HG03159 (cell line): ENCODE data around the gene EWSR1.

Source experiments
- ATAC-seq: cut with Tn5 transposase; IDR thresholded peaks from one replicate; pipeline ENCODE4 v1.9.1; 2021; ENCODE audit warnings: mild to moderate bottlenecking, moderate library complexity; ENCODE audit not compliant: unreplicated experiment

Gene EWSR1

GRCh38 chr22:29315286-29316140 lies 47.4 kb downstream of the EWSR1 start, which contains the start of gene RASL10A:
Gene RASL10A, minus strand, starts transcription at chr22:29315697. Its CDS starts 451 bp downstream, at chr22:29315246.
- ATAC-seq = no peak

GRCh38 chr22:29316141-29316828 lies 48.2 kb downstream of the EWSR1 start:
- no peak for ATAC-seq

GRCh38 chr22:29317827-29318454 lies 49.9 kb downstream of the EWSR1 start:
- ATAC-seq = no peak

GRCh38 chr22:29319072-29319471 lies 51.0 kb downstream of the EWSR1 start:
- no peak for ATAC-seq

- ATAC-seq = no peak
Measured at GRCh38 chr22:29320546-29320945, 52.5 kb downstream of the EWSR1 start.

GRCh38 chr22:29323641-29324040 lies 55.6 kb downstream of the EWSR1 start:
- no peak for ATAC-seq

GRCh38 chr22:29325356-29325755 lies 57.3 kb downstream of the EWSR1 start:
- no peak for ATAC-seq

- no peak for ATAC-seq
Measured at GRCh38 chr22:29325785-29326315, 57.8 kb downstream of the EWSR1 start.

GRCh38 chr22:29326481-29326880 lies 58.4 kb downstream of the EWSR1 start:
- no peak for ATAC-seq

GRCh38 chr22:29327089-29327764 lies 59.2 kb downstream of the EWSR1 start:
- no peak for ATAC-seq

GRCh38 chr22:29328055-29328454 lies 60.0 kb downstream of the EWSR1 start:
- ATAC-seq = no peak

GRCh38 chr22:29328566-29329500 lies 60.8 kb downstream of the EWSR1 start:
- no peak for ATAC-seq

- ATAC-seq = no peak
Measured at GRCh38 chr22:29329581-29329980, 61.5 kb downstream of the EWSR1 start.

GRCh38 chr22:29330291-29330690 lies 62.2 kb downstream of the EWSR1 start:
- ATAC-seq = no peak

- ATAC-seq = no peak
Measured at GRCh38 chr22:29330753-29331152, 62.7 kb downstream of the EWSR1 start.

- no peak for ATAC-seq
Measured at GRCh38 chr22:29331213-29331612, 63.1 kb downstream of the EWSR1 start.

GRCh38 chr22:29331658-29332300 lies 63.7 kb downstream of the EWSR1 start:
- ATAC-seq = no peak

GRCh38 chr22:29332886-29333496 lies 64.9 kb downstream of the EWSR1 start:
- no peak for ATAC-seq

GRCh38 chr22:29334148-29334547 lies 66.1 kb downstream of the EWSR1 start:
- no peak for ATAC-seq
